ENCODE results near the gene CHRNA4. TPM values are rescaled to one million over a fixed set of nuclear protein-coding genes. Genes with fewer than 3 reads are reported as not detected.

The CHRNA4 gene
- total and polyA plus RNA-seq, 9 of the 15 experiments (the other 6 are each of a cell fraction or from before 2014, with no cell fraction given) = not detected

- TF ChIP-seq CHAMP1 (IDR thresholded peaks at IDR 0.05) (no peak), TSC22D4 (tag; IDR thresholded peaks at IDR 0.05) (no peak)
- WGBS (ENCODE audit: insufficient coverage, low coverage, missing lambda C conversion rate) = under 1% methylated on average over 28 of the region's 32 CpGs
- no peak overlapping the region for H3K4me3 ChIP-seq
- H3K36me3 ChIP-seq (ENCODE audit: control insufficient read depth, insufficient read depth, low read length) = no peaks in the 10 kb centered on the region
- BruUV-seq (replicated peaks) = no TSS peak
- in situ Hi-C loops (cut with MboI) = no loop called here
- no peak for FAIRE-seq
- no peaks in the 10 kb centered on the region for H3K9me3 ChIP-seq (replicated peaks; ENCODE audit: control insufficient read depth, insufficient read depth, low read depth, low read length)
- H3K9ac ChIP-seq (ENCODE audit: insufficient read depth in 1 of 2, low read depth in 2 of 2, low read length in 2 of 2) = no peak overlapping the region
- no peak overlapping the region for H3K27ac ChIP-seq (ENCODE audit: extremely low read depth, low read depth, low read length)
- H3K27me3 ChIP-seq (ENCODE audit: control insufficient read depth in 2 of 2, insufficient read depth in 2 of 2, low read length in 2 of 2) = peaks cover 6 to 67% of the 10 kb centered on the region in 2 experiments; a peak in 4 of 5 replicates
- H3K79me2 ChIP-seq (ENCODE audit: control insufficient read depth, insufficient read depth, low read length) = no peaks in the 10 kb centered on the region
- ATAC-seq = no peak
- intact Hi-C loops (cut with micrococcal nuclease) = no loop called here
- ChIA-PET CTCF (ENCODE audit: low intra/inter-chr PET ratio) (no interaction called here), POLR2A (interaction anchor here (0.6 to 1.0 kb wide), 3 partner anchors 8 to 75 kb away, joined by 3 to 4 read pairs (median 3); no protein-coding TSS in a partner anchor)
- no peak for DNase-seq (ENCODE audit: extremely low read depth in 1 of 4, low spot score in 3 of 4)
- no peak overlapping the region for H3K4me2 ChIP-seq (ENCODE audit: insufficient read depth, low read length)
- H4K20me1 ChIP-seq (replicated peaks; ENCODE audit: control insufficient read depth, insufficient read depth, low read length) = peaks cover 10% of the 10 kb centered on the region; the same call in 1 of the 2 replicates
- no peaks in the 10 kb centered on the region for H3K9me1 ChIP-seq (ENCODE audit: control insufficient read depth, insufficient read depth, low read length)
- H2AFZ ChIP-seq (ENCODE audit: low read depth, low read length) = no peak overlapping the region
- peaks cover 0 to 17% of the 10 kb centered on the region in 2 experiments; a peak in 2 of 5 replicates for H3K4me1 ChIP-seq (replicated peaks in 1 of 2; ENCODE audit: control insufficient read depth in 2 of 2, insufficient read depth in 2 of 2, low read length in 2 of 2)
Observed at GRCh38 chr20:63394069-63394919, 33.1 kb upstream of the CHRNA4 start.

All from K562 (cell line).